ENCODE measurements around the gene FBXL12. TPM values are rescaled to one million over a fixed set of nuclear protein-coding genes. Genes with fewer than 3 reads are reported as not detected.

The FBXL12 gene
- total RNA-seq, 1 donor from 2014 or later, result 29.0 TPM

DNA sequence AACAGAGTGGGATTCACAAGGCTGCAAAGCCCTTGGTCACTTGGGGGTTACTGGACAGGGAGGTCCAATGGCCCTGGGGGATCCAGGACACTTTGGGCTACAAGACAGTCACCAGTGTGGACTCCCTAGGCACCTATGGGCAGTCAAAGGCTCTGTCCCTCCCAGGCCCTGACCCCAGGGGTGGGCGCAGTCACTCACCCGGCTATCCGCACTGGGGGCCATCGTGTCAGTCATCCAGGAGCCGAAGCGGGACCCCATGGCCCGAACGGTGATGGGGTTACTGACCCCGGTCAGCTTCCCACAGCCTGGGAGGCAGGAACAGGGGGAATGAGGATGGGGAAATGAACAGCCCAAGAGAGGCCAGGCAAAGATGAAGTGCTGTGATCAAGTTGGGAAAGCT is 37.7 kb upstream of the FBXL12 start:
- no peaks in the 10 kb centered on the region for H3K27me3 Mint-ChIP-seq (ENCODE audit: unreplicated experiment)
- H3K4me3 Mint-ChIP-seq (ENCODE audit: unreplicated experiment), result no peak overlapping the region
- peaks cover 37% of the 10 kb centered on the region for H3K36me3 Mint-ChIP-seq (ENCODE audit: unreplicated experiment)
- H3K27ac Mint-ChIP-seq (ENCODE audit: unreplicated experiment), result no peak overlapping the region
- no peak for DNase-seq (ENCODE audit: extremely low spot score, unreplicated experiment)
- peaks cover 9% of the 10 kb centered on the region for H3K4me1 Mint-ChIP-seq (ENCODE audit: unreplicated experiment)
- H3K9me3 Mint-ChIP-seq (ENCODE audit: unreplicated experiment), result no peaks in the 10 kb centered on the region
- TF ChIP-seq, protein P1, sequence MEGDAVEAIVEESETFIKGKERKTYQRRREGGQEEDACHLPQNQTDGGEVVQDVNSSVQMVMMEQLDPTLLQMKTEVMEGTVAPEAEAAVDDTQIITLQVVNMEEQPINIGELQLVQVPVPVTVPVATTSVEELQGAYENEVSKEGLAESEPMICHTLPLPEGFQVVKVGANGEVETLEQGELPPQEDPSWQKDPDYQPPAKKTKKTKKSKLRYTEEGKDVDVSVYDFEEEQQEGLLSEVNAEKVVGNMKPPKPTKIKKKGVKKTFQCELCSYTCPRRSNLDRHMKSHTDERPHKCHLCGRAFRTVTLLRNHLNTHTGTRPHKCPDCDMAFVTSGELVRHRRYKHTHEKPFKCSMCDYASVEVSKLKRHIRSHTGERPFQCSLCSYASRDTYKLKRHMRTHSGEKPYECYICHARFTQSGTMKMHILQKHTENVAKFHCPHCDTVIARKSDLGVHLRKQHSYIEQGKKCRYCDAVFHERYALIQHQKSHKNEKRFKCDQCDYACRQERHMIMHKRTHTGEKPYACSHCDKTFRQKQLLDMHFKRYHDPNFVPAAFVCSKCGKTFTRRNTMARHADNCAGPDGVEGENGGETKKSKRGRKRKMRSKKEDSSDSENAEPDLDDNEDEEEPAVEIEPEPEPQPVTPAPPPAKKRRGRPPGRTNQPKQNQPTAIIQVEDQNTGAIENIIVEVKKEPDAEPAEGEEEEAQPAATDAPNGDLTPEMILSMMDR (IDR thresholded peaks at IDR 0.05), result no peak

DNA sequence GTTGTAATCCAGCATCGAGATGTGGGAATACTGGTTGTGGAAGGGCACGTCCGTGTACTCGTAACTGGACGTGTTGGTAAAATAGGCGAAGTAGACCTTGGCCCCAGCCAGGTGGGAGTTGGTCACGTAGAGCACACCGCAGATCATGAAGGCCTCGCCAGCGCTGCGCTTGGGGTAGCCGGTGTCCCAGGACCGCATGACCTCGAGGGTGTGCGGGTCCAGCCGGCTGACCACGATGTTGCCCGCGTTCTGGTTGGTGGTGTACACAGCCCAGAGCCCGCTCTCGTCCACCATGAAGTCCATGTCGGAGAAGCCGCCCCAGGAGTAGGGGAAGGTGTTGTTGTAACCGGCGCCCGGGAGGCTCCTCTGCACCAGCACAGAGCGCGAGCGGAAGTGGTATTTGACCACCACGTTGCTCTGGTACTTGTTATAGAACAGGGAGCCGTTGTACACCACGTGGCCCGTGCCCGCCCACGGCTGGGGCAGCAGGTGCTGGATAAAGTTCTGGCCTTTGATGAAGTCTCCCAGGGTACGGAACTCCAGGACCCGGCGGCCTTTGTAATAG is 35.5 kb upstream of the FBXL12 start:
- Mint-ChIP-seq H3K27me3 (ENCODE audit: unreplicated experiment) (no peaks in the 10 kb centered on the region), H3K4me1 (ENCODE audit: unreplicated experiment) (peaks cover 9% of the 10 kb centered on the region), H3K9me3 (ENCODE audit: unreplicated experiment) (no peaks in the 10 kb centered on the region), H3K36me3 (ENCODE audit: unreplicated experiment) (peaks cover 31% of the 10 kb centered on the region), H3K4me3 (ENCODE audit: unreplicated experiment) (no peak overlapping the region), H3K27ac (ENCODE audit: unreplicated experiment) (no peak overlapping the region)
- DNase-seq (ENCODE audit: extremely low spot score, unreplicated experiment), result no peak
- TF ChIP-seq, protein P1 (IDR thresholded peaks at IDR 0.05), result no peak

- Mint-ChIP-seq H3K4me3 (ENCODE audit: unreplicated experiment) (no peak overlapping the region), H3K4me1 (ENCODE audit: unreplicated experiment) (peaks cover 22% of the 10 kb centered on the region), H3K27me3 (ENCODE audit: unreplicated experiment) (no peaks in the 10 kb centered on the region), H3K27ac (ENCODE audit: unreplicated experiment) (no peak overlapping the region), H3K36me3 (ENCODE audit: unreplicated experiment) (peaks cover 15% of the 10 kb centered on the region), H3K9me3 (ENCODE audit: unreplicated experiment) (no peaks in the 10 kb centered on the region)
- DNase-seq (ENCODE audit: extremely low spot score, unreplicated experiment), result no peak
- TF ChIP-seq, protein P1 (IDR thresholded peaks at IDR 0.05), result no peak
Measured at GRCh38 chr19:9850235-9850959, 31.5 kb upstream of the FBXL12 start.

- Mint-ChIP-seq H3K4me3 (ENCODE audit: unreplicated experiment) (no peak overlapping the region), H3K9me3 (ENCODE audit: unreplicated experiment) (no peaks in the 10 kb centered on the region), H3K4me1 (ENCODE audit: unreplicated experiment) (peaks cover 22% of the 10 kb centered on the region), H3K27ac (ENCODE audit: unreplicated experiment) (no peak overlapping the region), H3K36me3 (ENCODE audit: unreplicated experiment) (peaks cover 20% of the 10 kb centered on the region), H3K27me3 (ENCODE audit: unreplicated experiment) (no peaks in the 10 kb centered on the region)
- TF ChIP-seq, protein P1 (IDR thresholded peaks at IDR 0.05), result no peak
- no peak for DNase-seq (ENCODE audit: extremely low spot score, unreplicated experiment)
Measured at GRCh38 chr19:9849791-9850190, 30.9 kb upstream of the FBXL12 start.

- peaks cover 22% of the 10 kb centered on the region for H3K4me1 Mint-ChIP-seq (ENCODE audit: unreplicated experiment)
- peaks cover 17% of the 10 kb centered on the region for H3K36me3 Mint-ChIP-seq (ENCODE audit: unreplicated experiment)
Measured at GRCh38 chr19:9848762-9849161, 29.9 kb upstream of the FBXL12 start.

More at GRCh38 chr19:9848762-9849161, 29.9 kb upstream of the FBXL12 start:
- no peaks in the 10 kb centered on the region for H3K27me3 Mint-ChIP-seq (ENCODE audit: unreplicated experiment)
- TF ChIP-seq, protein P1 (IDR thresholded peaks at IDR 0.05), result no peak
- no peaks in the 10 kb centered on the region for H3K9me3 Mint-ChIP-seq (ENCODE audit: unreplicated experiment)
- H3K4me3 Mint-ChIP-seq (ENCODE audit: unreplicated experiment), result no peak overlapping the region
- DNase-seq (ENCODE audit: extremely low spot score, unreplicated experiment), result no peak
- H3K27ac Mint-ChIP-seq (ENCODE audit: unreplicated experiment), result no peak overlapping the region

Data from osteocyte (in vitro differentiated cells).